ENCODE data around the gene NRBP1. TPM values are rescaled to one million over a fixed set of nuclear protein-coding genes. Genes with fewer than 3 reads are reported as not detected.

The NRBP1 gene
- total RNA-seq, 2 donors from 2014 or later = 42.9 to 83.4 TPM

- peak; percentile 95 for DNase-seq (ENCODE audit: low spot score)
- Histone ChIP-seq H3K27ac (peak within 1 kb of the TSS; percentile 76 to 81), H3K9me3 (no peaks in the 10 kb centered on the region), H3K36me3 (no peaks in the 10 kb centered on the region), H3K4me1 (replicated peaks) (no peaks in the 10 kb centered on the region), H3K4me3 (peak within 1 kb of the TSS; percentile 76 to 97), H3K27me3 (replicated peaks; ENCODE audit: insufficient read depth) (no peaks in the 10 kb centered on the region)
- intact Hi-C loops (cut with DNase I) = loop anchor here (2.0 kb wide), 1 partner anchor 19 kb away; the partner anchor contains the start of gene NRBP1
- under 1% methylated on average over 47 of the region's 82 CpGs for WGBS
- TF ChIP-seq POLR2A (IDR thresholded peaks at IDR 0.05) (peak; percentile 59), CTCF (IDR thresholded peaks at IDR 0.05) (peak in 2 of 4 experiments; percentile 17 to 23), POLR2AphosphoS5 (IDR thresholded peaks at IDR 0.05) (peak; percentile 87)
Measured at GRCh38 chr2:27409321-27410073, 18.9 kb upstream of the NRBP1 start, which contains the start of gene PPM1G. PPM1G (minus strand) TSS chr2:27409591; CDS start chr2:27409422, 169 bp downstream.

GRCh38 chr2:27412419-27413152 is 15.8 kb upstream of the NRBP1 start:
- H3K27me3 ChIP-seq (replicated peaks; ENCODE audit: insufficient read depth) = no peaks in the 10 kb centered on the region
- no peaks in the 10 kb centered on the region for H3K36me3 ChIP-seq
- no peak for TF ChIP-seq CTCF (IDR thresholded peaks at IDR 0.05)
- TF ChIP-seq POLR2A (IDR thresholded peaks at IDR 0.05) = no peak
- no peak for TF ChIP-seq POLR2AphosphoS5 (IDR thresholded peaks at IDR 0.05)
- no peak for DNase-seq (ENCODE audit: low spot score)
- WGBS = 80% methylated on average over 9 of the region's 9 CpGs
- no peaks in the 10 kb centered on the region for H3K9me3 ChIP-seq
- H3K4me3 ChIP-seq = no peak overlapping the region
- H3K4me1 ChIP-seq (replicated peaks) = no peaks in the 10 kb centered on the region
- H3K27ac ChIP-seq = no peak overlapping the region
- intact Hi-C loops (cut with DNase I) = no loop called here

- intact Hi-C loops (cut with DNase I) = no loop called here
- 96% methylated on average over 6 of the region's 6 CpGs for WGBS
Measured at GRCh38 chr2:27416151-27416550, 12.3 kb upstream of the NRBP1 start.

GRCh38 chr2:27420996-27421395 is 7.4 kb upstream of the NRBP1 start:
- no peaks in the 10 kb centered on the region for H3K27me3 ChIP-seq (replicated peaks; ENCODE audit: insufficient read depth)
- no peaks in the 10 kb centered on the region for H3K4me1 ChIP-seq (replicated peaks)
- H3K27ac ChIP-seq = no peak overlapping the region
- H3K9me3 ChIP-seq = no peaks in the 10 kb centered on the region
- no peak overlapping the region for H3K4me3 ChIP-seq
- no peak for TF ChIP-seq POLR2AphosphoS5 (IDR thresholded peaks at IDR 0.05)
- no peak for TF ChIP-seq CTCF (IDR thresholded peaks at IDR 0.05)
- TF ChIP-seq POLR2A (IDR thresholded peaks at IDR 0.05) = no peak
- DNase-seq (ENCODE audit: low spot score) = no peak
- no peaks in the 10 kb centered on the region for H3K36me3 ChIP-seq
- intact Hi-C loops (cut with DNase I) = no loop called here

More at GRCh38 chr2:27416151-27416550, 12.3 kb upstream of the NRBP1 start:
- Histone ChIP-seq H3K9me3 (no peaks in the 10 kb centered on the region), H3K27ac (no peak overlapping the region), H3K4me1 (replicated peaks) (no peaks in the 10 kb centered on the region), H3K27me3 (replicated peaks; ENCODE audit: insufficient read depth) (no peaks in the 10 kb centered on the region), H3K36me3 (no peaks in the 10 kb centered on the region), H3K4me3 (no peak overlapping the region)
- DNase-seq (ENCODE audit: low spot score) = no peak
- no peak for TF ChIP-seq POLR2AphosphoS5 (IDR thresholded peaks at IDR 0.05)
- TF ChIP-seq CTCF (IDR thresholded peaks at IDR 0.05) = no peak
- TF ChIP-seq POLR2A (IDR thresholded peaks at IDR 0.05) = no peak
